Epidermal melanocyte (primary cell): ENCODE measurements around the gene ATP6V0A1.
A peak's percentile ranks its signal among the peaks of the same experiment; 100 is the strongest.
"Not testable (repeated sequence)": the region's sequence is repeated elsewhere in the genome, so short reads cannot be mapped to it uniquely, and the experiment has no call there.

Experiments used
- DNase-seq: peaks from one replicate; pipeline ENCODE4 v3.0.0; 2011; ENCODE audit warnings: low spot score; ENCODE audit not compliant: insufficient read length

ATP6V0A1 gene

GRCh38 chr17:42476411-42476810 is 17.7 kb downstream of the ATP6V0A1 start:
- DNase-seq, result no peak

GRCh38 chr17:42477173-42477572 is 18.5 kb downstream of the ATP6V0A1 start:
- DNase-seq, result no peak

GRCh38 chr17:42477824-42478223 is 19.1 kb downstream of the ATP6V0A1 start:
- DNase-seq, result not testable (repeated sequence)

DNA sequence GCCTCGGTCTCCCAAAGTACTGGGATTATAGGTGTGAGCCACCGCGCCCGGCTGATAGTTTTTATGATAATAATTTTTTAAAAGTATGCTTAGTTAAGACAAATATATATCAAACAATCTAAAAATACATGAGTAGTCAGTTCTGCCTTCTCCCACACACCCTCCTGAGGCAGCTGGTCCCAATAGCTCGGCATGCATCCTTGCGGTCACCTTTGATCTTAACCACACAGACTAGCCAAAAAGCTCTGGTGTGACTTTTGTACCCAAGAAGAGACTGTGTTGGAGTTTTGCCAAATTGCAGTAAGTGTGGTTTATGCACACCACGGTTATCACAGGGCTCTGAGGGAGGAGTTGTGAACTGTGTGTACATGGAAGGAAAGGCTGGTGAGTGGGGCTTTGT is 25.6 kb downstream of the ATP6V0A1 start:
- DNase-seq, result no peak

GRCh38 chr17:42485680-42486079 is 27.0 kb downstream of the ATP6V0A1 start:
- DNase-seq, result no peak

- DNase-seq, result no peak
Measured at GRCh38 chr17:42488032-42488431, 29.4 kb downstream of the ATP6V0A1 start.

DNA sequence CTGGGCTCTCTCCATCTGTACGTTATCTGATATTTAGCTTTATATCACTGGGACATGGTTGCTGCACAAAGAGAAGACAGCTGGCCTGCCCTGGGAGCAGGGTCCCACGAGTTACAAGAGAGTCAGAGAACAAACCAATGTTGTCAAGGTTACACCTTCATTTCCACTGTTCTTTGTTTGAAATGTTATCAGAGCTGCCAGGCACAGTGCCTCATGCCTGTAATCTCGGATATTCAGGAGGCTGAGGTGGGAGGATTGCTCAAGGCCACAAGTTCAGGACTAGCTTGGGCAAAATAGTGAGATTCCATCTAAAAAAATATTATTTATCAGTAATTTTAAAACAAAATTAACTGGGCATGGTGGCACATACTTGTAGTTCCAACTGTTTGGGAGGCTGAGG is 34.6 kb downstream of the ATP6V0A1 start:
- no peak for DNase-seq

DNA sequence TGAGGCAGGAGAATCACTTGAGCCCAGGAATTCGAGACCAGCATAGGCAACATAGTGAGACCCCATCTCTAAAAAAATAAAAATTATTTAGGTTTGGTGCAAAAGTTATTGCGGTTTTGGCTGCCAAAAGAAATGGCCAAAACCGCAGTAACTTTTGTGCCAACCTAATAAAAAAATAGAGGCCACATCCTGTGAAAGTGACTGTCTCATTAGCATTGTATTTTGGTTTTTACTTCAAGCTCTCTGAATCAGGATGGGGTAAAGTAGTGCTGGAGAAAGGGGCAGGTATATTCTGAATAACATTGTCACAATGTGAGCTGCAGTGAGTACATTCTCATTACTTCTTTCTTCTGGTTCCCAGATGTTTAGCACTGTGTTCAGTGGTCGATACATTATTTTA is 36.0 kb downstream of the ATP6V0A1 start:
- DNase-seq, result no peak

- no peak for DNase-seq
Measured at GRCh38 chr17:42498828-42499227, 40.1 kb downstream of the ATP6V0A1 start.

DNA sequence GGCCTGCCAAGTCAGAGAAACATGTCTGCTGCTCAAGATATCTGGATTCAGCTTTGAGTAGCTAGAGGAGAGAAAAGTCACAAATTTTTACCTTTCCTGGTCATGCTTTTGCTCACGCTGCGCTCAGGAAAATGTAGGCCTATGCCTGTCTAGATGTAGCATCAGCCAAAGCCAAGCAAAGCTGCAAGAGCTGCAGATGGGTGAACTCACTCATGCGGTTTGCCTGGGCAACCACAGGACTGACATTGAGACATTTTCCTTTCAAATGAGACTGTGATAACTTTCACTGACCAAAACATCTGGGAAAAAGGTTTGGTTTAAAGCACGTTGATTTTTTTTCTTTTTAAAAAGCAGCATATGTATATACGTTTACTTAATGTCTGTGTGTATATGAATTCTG is 43.4 kb downstream of the ATP6V0A1 start:
- no peak for DNase-seq

- DNase-seq, result no peak
Measured at GRCh38 chr17:42502926-42503325, 44.2 kb downstream of the ATP6V0A1 start.

DNA sequence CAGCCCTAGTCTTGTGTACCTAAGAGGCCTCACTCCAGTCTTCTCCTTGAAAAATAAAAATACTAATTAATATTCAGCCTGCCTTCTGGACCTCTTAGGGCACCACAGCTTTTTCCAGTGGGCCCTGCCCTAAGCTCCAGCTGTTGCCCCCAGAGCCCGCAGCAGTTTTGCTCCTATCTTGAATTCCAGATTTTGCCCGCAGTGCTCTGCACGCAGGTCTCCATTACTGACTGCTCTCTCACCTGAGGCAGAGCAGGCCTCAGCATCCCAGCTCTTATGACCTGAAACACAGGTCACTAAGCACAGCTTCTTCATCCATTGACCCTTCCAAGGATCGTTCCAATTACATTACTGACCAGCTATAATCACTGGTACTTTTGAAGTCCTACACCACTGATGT is 49.0 kb downstream of the ATP6V0A1 start:
- no peak for DNase-seq

GRCh38 chr17:42508426-42509165 is 49.9 kb downstream of the ATP6V0A1 start:
- peak; percentile 78 for DNase-seq

GRCh38 chr17:42509409-42509808 is 50.7 kb downstream of the ATP6V0A1 start:
- DNase-seq, result no peak

- DNase-seq, result no peak
Measured at GRCh38 chr17:42509841-42510240, 51.2 kb downstream of the ATP6V0A1 start.

DNA sequence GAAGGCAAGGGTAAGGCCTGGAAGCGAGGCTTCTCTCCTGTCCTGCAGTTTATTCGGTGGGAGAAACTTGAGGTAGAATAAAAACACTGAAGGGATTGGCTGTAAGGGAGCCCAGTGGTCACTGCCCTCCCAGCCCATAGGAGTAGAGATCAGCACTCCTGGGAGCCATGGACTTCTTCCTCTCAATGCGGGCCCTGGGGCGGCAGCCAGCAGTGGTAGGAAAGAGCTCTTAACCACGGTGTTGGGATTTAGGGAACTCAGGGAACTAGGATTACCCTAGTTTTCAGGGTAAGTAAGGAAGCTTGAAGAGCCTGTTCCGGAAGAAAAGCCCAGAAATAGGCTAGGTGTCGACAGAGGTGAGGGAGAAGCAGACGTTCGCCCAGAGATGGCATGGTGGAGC is 53.6 kb downstream of the ATP6V0A1 start:
- DNase-seq, result no peak

DNA sequence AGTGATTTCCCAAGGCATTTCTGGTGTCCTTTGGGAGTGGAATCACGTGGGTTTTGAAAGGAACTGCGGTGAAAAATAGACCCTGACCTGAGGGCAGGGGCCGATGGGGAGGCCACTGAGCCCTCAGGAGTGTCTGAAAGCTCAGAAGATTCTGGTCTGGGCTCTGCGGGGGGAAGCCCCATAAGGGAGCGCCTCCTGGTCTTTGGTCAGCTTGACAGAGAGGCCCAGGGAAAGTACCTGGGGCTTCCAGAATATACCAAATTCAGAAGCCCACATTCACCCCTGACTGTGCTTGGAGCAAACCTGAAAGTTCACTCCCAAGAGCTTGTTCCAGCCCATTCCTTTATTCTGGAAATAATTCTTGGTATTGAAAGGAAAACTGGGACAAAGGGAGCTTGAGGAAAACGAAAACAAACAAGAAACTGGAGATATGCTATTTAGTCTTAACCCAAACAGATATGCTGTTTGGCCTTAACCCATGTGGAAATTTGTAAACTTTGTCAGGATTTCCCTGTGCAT is 54.1 kb downstream of the ATP6V0A1 start:
- no peak for DNase-seq

DNA sequence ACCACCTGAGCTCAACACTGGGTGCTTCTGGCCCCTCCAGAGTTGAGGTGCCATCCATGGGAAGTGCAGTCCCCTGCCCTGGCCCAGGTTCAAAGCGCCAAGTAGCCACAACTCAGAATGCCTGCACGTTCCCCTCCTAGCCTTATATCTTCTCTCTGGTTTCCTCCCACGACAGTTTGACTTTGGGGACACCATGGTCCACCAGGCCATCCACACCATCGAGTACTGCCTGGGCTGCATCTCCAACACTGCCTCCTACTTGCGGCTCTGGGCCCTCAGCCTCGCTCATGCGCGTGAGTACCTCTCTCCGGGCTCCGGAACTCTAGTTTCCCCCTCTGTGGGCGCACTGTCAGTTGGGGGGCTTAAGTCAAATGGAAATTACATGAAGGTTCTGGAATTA is 55.0 kb downstream of the ATP6V0A1 start:
- DNase-seq, result no peak

DNA sequence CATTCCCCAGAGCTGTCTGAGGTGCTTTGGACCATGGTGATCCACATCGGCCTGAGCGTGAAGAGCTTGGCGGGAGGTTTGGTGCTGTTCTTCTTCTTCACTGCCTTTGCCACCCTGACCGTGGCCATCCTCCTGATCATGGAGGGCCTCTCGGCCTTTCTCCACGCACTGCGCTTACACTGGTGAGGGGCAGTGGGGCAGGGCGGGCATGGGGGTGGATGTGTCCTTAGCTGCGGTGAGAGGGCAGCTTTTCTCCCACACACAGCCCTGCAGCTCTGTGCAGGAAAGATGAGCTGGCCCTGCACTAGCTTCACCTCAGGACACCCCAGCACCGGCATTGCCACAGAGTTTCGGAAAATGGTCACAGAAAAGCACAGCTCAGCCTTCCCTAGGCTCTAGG is 55.6 kb downstream of the ATP6V0A1 start:
- DNase-seq, result no peak

DNA sequence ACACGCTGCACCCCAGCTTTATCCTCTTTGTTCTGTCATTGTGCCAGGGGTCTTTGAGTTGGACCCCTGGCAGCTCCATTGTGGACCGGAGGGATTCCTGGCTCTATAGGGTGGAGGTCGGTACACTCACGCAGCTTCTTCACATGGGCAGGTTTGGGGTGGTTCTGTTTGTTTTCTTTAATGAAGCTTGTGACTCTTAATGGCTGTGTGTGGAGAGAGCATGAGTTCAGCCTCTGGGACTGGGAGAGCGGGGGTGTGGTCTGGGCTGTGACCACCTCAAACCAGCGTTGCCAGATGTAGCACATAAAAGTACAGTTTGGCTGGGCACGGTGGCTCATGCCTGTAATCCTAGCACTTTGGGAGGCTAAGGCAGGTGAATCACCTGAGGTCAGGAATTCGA is 56.2 kb downstream of the ATP6V0A1 start:
- no peak for DNase-seq

DNA sequence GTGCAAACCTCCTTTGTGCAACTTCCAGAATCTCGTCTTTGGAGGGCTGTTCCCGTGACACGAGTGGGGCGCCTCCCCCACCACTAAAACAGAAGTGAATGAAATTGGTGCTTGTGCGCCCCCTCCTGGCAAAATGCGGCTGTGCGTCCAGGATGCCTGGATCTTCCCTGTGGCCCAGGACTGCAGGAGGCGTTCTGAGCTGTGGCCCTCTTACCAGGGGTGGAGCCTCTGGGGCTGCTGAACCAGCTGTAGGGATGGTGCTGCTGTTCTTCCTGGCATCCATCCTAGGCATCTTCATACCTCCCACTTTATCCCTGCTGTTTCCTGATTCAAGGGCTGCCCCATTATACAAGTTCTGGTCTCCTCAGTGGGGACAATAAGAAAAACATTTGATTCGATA is 58.8 kb downstream of the ATP6V0A1 start:
- DNase-seq, result peak; percentile 84

GRCh38 chr17:42518046-42518754 is 59.5 kb downstream of the ATP6V0A1 start:
- no peak for DNase-seq
